A549 treated with AZD2906 at 1 μM for 4 hours (cell line): Measurements from ENCODE around the gene TSR1. TPM values are rescaled to one million over a fixed set of nuclear protein-coding genes. Genes with fewer than 3 reads are reported as not detected.

Source experiments
- total RNA-seq: library from RNA; stranded (reverse); fragments of 200-300 nt; extraction: Qiagen RNA extraction; gene quantifications from 5 replicates; pipeline ENCODE4 v1.2.3, GENCODE V29; 2022

Gene TSR1
- total RNA-seq: 51.6 to 73.5 TPM (median 55.4 TPM) in 5 replicates

GRCh38 chr17:2336215-2336851 is at the start of gene TSR1:
TSS of gene TSR1 (minus strand) at chr17:2336457. CDS start at chr17:2336427, 30 bp downstream.

DNA sequence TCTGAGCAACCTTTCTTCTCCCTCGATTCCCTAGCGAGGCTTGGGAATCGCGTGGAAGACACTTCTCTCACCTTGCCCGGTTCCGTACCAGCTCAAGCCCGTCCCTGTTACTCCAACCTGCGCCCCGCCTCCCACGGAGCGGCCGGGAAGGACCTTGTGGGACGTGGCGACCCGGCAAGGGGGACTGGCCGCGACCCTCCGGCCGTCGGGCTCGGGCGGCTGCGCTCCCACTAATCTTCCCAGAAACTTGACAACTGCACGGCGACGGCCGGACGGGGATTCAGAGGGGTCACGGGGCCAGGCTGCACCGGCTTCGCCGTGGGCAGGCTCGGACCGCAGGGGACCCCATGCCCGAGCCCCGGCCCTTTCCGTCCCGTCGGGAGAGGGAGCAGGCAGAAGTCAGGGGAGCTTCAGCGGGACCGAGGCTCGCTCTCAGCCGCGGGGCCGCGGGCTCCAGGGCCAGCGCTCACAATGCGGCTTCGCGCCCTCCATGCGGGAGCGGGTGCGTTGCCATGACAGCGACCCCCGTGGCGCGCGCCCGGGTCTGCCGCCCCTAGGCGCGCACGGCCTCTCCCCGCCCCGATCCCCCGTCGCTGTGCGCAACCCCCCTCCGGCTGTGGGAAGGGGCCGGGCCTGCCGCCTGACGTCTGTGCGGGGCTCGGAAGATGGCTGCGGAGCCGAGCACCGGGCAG is 741 bp upstream of the TSR1 start, which contains the start of gene SGSM2:
Gene SGSM2, plus strand, starts transcription at position 650 of the 692 bp plus-strand sequence. CDS start 188 bp downstream, outside the sequence.

DNA sequence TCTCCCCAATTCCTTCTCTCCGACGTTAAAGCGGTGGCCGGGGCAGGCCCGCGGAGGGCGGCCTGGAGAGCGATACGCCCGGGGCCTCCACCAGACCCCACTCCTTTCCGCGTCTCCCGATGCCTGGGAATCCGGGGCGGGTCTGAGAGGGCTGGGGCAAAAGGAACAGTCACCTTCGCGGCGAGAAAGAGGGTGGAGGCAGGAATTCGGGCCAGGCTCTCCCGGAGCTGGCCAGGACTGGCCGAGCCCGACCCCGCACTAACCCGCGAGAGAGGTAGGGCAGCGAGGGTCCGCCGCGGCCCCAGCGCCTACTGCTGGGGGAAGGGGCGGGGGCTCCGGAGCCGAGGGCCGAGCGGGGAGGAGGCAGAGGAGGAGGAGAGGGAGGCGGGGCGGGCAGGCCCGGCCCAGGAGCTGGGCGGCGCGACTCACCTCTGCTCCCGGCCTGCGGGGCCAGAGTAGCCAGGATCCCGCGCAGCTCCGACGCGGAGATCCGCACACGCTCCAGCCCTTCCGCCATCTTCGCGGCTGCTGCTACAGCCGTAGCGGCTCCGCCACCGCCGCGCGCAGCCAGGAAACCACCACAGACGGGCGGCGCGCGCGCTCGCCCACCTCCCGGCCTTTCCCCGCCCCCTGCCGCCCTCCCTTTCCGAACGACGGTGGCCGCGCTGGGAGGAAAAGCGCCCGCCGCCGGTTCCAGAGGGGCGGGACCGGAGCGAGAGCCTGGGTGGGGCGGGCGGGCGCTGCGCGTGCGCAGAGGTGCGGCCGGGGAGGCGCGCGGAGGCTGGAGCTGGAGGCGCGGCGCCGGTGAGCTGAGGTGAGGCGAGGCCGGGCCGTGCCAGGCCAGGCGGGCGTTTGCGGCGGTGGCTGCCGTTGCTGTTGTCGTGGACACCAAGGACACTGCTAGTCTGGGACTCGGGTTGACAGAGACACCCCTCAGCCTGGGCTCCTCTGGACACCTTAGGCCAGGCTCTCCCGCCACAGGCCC is 32.8 kb downstream of the TSR1 start, which contains the start of the genes SMG6 and SRR:
Gene SMG6, minus strand, starts transcription at position 582 of the 985 bp plus-strand sequence. Its CDS starts 65 bp downstream, at position 517.
Gene SRR, plus strand, starts transcription at position 747 of the 985 bp plus-strand sequence. CDS start 11,611 bp downstream, outside the sequence.

Other genes with a start within 250 kb of the TSR1 start
- 21.0 to 25.0 TPM (median 22.9 TPM) in 5 replicates for gene SMG6, start 32.7 kb downstream of the TSR1 start, total RNA-seq
- 7.1 to 11.9 TPM (median 10.2 TPM) in 5 replicates for gene SRR, start 32.5 kb downstream of the TSR1 start, total RNA-seq
- gene SGSM2, start 1.0 kb upstream of the TSR1 start, total RNA-seq: 31.6 to 44.1 TPM (median 37.7 TPM) in 5 replicates
- 14.6 to 18.3 TPM (median 15.0 TPM) in 5 replicates for gene MNT, start 64.6 kb upstream of the TSR1 start, total RNA-seq
- gene METTL16, start 175.4 kb upstream of the TSR1 start, total RNA-seq: 26.7 to 31.8 TPM (median 31.3 TPM) in 5 replicates